ENCODE measurements around the gene LHFPL2.
"Not testable (repeated sequence)": the region's sequence is repeated elsewhere in the genome, so short reads cannot be mapped to it uniquely, and the experiment has no call there.

The LHFPL2 gene

DNA sequence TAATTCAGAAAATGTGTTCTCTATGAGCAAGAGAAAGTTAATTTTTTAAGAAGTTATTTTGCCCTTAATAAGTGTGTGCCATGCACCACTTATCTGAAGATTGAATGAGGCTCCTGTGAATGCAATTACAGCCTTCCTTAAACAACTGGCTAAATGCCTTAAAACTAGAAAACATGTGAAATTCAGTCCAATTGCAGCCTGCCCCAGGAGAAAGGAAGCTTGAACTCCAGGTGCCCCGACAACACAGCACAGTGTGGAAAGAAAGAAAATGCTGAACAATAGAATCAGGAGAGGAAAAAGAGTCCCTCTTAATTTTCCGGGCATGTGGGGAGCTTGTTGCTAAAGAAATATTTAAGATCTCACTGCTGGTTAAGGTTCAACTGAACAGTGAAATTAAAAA, 8.8 kb downstream of the LHFPL2 start:
- DNase-seq, result no peak

DNA sequence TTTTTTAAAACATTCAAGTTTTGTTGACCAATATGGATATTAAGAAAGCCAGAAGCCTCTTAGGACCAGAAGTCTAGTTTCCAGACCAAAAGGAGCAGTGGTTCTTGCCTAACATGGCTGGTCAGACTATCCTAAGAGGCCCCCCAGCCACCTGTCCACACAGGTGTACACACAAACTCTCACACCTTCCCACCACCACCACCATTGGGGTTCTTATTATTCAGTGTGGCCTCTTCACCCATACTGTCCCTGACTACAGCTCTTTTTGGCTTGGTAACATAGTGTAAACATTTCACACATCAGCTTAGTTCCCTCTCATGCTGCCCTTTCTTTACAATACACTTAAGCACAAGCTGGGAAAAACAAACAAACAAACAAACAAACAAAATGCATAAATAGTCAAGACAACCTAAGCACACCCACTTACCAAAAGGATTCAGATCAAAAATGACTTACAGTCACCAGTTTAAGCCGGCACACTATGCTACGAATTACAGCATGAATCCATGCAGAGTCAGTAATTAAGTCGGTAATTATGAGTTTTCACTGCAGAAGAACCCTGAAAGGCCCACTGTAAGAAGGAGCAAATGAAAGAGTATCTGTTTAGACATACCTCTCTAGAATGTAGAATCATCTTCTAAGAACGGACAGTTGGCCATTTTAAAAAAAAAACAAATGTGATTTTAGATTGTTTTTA, 9.5 kb downstream of the LHFPL2 start:
- DNase-seq, result no peak

DNA sequence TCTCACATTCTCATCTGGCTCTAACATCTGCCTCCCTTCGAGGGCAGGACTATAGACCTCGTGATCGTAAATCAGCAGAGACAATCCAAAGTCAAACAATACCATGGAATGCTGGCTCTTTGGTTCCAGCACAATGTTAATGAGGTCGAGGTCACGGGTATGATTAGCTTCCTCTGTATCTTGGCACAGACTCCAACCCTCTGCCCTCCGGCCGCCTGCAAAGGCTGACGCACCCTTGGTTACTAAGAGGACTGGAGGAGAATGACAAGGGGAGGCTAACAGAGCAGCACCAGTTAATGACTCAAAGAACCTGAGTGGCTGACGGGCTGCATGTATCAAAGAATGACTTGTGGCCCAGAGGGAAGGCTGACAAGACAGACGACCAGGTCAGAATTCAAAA, 10.1 kb downstream of the LHFPL2 start:
- DNase-seq, result no peak

DNA sequence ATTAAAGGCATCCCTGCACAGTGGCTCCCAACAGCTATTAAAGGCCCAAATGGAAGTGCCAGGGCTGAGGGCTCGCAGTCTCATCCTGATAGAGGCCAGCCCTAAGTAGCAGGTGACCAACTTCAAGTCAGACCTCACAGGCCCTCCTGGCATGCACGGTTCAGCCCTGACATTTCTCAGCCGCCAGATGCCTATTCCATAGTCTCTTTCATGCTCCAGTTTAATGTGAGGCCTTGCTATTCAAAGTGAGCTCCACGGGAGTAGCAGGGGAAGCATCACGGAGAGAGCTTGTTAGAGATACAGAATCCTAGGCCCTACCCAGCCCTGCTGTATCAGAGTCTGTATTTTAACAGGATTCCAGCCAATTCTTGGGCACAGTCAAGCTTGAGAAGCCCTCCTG, 11.1 kb downstream of the LHFPL2 start:
- no peak for DNase-seq

DNA sequence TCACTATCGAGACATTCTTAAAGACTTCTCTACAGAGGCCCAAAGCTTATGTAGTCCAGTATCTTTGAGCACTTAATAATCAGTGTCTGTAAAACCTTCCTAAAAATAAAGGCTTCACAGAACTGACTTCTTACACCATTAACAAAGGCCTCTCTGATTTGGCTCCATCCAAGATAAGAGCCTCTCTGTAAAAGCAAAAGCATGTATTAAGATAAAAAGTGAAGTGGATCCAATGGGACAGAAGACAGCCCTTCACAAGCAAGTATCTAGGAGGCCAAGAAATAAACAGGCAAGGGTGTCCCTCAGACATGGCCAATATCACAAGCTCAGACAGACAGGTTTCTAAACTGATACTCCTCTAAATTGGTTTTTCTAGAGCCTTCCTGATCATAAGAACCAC, 11.9 kb downstream of the LHFPL2 start:
- DNase-seq, result no peak

DNA sequence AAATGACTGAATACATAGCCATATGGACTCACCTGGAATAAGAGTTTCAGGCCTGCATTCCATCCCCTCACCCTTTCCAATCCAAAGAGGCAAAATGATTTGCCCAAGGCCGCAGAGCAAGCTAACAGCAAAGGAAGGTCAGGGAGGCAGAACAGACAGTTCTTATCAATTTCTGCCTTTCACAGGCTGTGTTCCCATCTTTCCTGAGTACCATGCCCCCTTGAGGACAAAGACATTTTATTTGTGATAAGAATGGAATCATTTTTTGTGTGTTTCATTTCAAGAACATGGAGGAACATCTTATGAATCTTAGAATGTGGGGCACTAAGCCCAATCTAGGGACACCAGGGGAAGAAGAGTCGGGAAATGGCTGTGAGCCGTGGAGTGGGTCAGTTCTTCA, 13.9 kb downstream of the LHFPL2 start:
- no peak for DNase-seq

DNA sequence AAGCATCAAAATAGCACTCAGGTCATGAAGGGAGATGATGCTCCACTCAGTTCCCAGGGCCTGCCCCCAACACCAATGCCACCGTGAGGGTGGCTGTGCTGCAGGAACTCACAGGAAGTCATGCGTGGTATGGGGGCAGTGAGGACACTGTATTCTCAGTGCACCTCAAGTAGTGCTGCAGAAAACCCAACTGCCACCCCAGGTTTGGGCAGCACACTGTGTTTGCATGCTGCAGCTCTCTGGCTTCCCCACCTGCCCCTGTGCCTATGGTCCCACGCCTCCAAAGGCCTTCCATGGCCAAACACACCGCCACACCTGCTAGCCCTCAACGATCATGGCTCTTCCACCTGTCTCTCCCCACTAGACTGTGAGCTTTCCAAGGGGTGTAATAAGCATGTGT, 14.3 kb downstream of the LHFPL2 start:
- DNase-seq, result no peak

DNA sequence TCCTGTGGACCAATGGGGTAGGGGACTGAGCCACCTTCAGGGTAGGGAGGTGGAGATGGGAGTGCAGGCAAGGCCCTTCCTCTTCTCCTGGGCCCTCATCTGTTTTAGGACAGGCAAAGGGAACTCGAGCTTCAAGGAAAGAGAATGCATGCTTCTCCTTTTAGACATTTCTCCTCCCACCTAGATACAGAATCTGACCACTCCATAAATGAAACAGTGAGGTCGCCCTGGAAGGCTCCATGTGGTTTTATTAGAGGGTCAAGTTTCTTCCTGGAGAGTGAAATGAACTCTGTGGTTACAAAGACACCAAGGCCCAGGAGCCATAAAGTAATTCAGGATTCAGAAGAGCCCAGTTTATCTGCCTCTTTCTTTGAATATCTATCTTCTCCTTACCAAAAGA, 14.9 kb downstream of the LHFPL2 start:
- no peak for DNase-seq

DNA sequence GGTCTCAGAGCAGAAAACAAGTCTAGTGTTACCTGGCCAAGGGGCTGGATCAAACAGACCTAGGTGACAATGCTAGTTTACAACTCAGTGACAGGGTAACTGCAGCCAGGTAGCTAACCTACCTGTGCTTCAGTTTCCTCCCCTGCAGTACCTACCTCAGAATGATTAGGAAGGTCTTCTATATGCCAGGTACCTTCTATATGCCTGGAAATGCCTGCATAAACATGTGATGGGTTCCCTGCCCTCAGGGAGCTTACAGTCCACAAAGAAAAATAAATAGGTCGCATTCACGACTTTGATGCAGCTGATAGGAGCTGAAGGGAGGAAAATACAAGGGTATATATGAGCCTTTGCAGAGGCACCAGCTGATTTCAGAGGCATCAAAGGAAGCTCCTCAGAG, 16.1 kb downstream of the LHFPL2 start:
- no peak for DNase-seq

DNA sequence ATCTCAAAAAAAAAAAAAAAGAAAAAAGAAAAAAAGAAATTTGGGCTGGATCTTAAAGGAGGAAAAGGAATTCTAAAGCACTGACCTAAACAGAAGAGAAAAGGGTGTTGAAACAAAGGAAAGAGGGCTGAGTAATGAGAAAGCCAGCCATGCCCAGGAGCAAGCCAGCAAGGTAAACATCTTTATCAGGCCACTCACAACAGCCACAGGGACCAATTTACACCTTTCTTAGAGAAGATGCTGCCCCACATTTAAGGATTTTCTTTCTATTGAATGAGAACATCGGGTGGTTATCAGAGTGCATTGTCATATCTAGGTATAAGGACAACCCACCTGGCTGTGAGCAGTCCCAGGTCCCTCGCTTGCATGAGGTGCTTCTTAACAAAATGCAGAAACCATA, 16.6 kb downstream of the LHFPL2 start:
- DNase-seq, result no peak

DNA sequence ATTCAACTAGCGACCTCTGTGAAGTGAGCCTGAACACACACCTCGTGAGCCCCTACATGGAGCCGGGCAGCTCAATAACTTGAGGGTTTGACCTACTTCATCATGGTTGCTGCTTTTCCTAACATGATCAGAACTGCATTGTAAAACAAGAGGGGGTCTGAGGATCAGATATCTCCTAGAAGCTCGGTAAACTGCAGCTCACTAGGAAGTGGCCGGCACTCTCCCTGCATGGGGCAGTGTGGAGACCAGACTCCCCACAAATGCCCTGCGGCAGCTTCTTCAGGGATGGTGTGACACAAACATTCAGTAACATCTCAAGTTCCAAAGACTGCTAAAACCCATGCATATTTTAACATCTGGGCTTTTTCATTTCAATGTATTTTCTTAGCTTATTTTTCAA, 18.5 kb downstream of the LHFPL2 start:
- no peak for DNase-seq

DNA sequence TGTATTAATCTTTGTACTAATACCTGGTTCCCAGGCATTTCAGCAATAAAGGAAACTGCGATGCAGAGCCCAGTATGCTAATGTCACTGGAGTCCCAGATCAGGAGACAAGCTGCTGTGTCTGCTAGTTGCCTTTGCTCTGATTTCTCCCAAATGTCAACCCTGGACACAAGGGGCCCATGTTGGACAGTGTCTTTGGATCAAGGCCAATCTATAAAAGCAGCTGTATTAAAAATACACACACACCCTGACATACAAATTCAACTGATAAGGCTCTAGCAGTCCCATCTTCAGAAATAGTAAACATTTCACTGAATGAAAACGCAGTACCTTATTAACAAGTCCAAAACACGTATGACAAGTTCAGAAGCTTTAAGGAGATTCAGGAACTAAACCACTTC, 18.9 kb downstream of the LHFPL2 start:
- DNase-seq, result no peak

DNA sequence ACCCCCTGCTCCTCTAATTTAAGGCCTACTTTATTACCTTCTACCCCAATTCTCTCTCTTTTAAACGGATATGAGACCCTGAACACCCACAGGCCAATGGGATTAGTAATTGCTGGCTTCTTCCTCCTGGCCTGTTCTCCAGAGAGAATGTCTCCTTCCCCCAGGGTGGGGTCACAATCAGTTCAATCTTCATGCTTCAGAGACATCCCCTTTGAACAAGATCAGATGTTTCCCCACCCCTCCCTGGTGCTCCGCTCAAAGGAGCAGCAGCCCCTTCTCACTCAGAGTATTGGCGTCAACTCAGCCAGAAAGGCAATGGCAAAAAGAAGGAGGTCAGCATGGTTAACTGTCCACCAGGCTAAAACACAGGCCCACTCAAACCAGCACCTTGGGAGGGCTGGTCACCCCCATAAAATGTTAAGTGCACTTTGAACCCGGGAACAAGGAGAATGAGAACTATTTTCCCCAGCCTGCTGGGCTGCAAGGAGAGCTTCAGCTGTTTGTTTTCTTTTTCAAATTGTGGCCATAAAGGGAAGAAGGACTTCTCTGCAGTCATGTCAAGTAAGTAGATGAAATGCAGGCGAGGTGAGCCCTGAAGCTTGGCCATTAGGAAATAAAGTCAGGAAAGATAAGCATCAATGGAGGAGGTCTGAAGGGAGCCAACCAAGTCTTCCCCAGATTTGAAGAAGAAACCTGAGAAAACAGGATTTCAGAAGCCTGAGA, 20.1 kb downstream of the LHFPL2 start:
- no peak for DNase-seq

DNA sequence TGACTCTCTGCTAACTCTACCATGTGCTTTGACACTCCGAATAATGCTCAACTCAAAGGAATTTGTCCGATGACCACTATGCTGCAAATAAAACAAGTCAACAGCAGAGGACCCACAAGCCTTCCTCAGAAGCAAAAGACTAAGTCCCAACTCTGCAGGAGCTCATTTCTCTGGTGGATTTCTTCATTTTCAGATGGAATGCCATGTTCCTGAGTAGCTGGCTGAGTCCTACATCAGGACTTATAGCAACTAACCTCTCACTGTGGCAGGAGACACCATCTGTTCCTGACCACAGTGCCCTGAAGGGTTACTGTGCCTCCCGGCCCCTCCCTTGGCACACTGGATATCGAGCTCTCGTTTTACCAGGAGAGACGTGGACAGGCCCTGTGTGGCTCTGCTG, 20.8 kb downstream of the LHFPL2 start:
- DNase-seq, result no peak

DNA sequence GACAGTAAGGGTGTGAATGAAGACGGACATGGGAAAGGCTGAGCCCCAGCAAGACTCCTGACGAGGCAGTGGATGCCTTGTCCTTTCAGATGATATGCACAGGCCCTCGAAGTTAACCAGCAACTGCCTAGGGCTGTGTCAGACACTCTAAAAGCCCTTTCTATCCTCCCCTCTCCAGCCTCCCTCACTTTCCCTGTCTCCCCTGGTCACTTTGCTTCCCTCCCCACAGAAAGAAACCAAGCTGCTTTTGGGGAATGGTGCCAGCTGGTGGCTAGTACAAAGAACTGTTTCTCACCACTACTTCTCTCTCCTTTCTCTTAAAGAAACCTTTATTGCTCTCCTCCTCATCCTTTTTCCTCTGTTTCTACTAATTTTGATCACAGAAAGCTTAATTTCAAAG, 21.4 kb downstream of the LHFPL2 start:
- DNase-seq, result no peak

DNA sequence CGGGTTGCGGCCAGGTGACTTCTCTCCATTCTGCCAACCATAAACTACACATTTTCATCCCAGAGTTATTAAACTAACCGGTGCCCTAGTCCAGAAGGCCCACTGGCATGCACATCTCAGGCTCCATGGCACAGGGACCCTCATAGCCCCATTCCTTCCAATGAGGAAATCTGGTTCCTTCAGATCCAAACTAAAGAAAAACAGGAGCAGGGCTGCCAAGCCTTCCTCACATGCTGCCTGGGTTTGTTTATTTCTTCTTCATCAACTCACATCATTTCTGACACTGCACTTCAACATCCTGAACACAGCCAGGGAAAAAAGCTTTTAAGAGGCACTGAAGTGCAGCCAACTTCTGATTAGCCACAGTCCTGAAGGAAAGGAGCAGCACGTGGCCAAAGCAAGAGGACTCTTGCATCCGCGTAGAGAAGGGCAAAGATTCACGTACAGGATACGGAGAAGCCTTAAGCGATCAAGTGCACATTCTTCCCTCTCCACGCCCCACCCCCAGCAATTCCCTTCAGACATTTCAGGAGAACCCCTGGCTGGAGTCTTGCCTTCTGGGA, 22.5 kb downstream of the LHFPL2 start:
- DNase-seq, result no peak

DNA sequence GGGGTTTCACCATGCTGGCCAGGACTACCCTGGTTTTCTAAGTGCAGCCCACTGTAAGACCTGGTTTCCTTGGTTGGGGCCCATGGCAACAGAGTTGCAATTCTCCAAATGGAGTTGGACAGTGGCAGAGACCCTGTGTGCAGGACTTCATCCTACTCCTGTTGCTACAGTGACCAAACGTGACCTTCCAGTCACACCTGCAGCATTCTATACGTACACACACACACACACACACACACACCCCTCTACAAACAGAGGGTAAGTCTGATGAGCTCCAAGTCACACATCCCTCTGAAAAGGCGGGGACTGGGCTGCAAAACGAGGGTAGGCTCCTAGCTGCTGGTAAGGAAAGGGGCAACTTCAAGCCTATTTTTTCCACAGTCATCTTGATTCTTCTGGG, 23.6 kb downstream of the LHFPL2 start:
- no peak for DNase-seq

DNA sequence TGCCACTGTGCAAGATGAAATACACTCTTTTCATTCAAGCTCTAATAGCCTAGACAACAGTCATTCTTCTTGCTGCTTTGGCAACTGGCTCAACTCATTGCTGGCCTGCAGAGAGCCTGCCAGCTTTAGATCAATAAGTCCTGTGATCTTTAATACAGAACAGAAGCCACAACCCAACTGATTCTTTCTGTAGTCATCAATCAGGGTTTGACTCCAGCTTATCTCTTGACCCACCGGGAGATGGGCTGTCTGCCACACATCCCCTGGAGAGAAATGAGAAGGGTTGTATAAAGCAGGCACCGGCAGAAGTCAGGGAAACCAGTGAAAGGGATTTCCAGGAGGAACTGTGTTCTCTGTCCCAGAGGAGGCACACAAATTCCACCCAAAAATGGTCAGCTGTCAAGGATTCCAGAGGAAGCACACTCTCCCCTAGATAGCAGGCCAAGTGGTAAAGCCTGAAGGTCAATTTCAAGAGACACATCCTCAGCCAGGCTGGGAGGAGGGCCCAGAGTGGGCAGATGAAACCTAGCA, 24.5 kb downstream of the LHFPL2 start:
- no peak for DNase-seq

DNA sequence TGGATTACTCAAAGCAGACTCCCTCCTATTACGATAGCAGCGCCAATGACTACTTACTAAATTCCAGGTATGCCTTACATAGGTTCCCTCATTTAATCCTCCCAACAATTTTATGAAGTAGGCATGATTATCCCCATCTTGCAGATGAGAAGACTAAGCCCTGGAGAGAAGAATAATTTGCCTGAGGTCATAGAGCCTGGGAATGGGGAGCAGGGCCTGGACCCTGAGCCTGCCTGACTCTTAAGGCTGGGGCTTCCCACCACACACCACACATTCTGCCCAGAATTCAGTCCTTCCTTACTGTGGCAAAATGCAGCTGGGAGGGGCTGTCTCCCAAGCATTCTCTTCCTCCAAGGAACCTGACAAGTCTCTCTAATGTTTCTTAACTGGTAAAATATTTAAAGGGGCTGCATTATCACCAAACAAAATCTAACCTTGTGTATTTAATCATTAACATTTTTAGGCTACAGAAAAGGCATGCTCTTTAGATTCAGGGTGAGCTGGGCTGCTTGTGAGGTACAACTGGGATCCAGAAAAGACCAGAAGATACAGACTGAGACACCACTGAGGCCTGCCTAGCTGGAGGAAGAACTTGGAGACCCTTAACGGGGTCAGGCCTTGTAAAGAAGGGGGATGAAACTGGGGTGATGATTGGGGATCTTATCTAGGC, 26.1 kb downstream of the LHFPL2 start:
- no peak for DNase-seq

DNA sequence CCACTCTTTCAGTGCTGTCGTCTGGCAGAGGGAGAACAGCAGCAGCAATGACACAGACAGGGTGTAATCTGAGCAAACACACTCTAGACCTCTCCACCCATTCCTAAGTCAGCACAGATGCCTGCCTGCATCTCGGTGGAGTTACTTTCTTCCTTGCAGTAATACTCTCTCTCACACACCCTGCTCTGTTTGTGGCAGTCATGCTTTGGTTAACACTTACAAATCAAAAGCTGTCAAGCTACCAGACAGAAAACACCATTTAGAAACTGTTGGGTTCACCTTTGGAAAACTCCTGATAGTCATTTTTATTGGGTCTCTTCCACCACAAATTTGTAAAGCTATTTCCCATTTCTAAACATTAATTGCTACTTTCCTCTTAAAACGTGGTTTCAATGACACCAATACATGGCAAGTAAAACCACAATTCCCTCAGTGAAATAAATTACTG, 27.3 kb downstream of the LHFPL2 start:
- DNase-seq, result no peak

DNA sequence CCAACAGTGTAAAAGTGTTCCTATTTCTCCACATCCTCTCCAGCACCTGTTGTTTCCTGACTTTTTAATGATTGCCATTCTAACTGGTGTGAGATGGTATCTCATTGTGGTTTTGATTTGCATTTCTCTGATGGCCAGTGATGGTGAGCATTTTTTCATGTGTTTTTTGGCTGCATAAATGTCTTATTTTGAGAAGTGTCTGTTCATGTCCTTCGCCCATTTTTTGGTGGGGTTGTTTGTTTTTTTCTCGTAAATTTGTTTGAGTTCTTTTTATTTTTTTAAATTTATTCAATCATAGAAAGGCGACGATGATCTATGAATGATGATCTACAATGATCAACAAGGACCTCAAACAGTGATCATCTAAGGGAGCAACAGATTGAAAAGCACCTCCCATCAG, 28.5 kb downstream of the LHFPL2 start:
- DNase-seq, result not testable (repeated sequence)

DNA sequence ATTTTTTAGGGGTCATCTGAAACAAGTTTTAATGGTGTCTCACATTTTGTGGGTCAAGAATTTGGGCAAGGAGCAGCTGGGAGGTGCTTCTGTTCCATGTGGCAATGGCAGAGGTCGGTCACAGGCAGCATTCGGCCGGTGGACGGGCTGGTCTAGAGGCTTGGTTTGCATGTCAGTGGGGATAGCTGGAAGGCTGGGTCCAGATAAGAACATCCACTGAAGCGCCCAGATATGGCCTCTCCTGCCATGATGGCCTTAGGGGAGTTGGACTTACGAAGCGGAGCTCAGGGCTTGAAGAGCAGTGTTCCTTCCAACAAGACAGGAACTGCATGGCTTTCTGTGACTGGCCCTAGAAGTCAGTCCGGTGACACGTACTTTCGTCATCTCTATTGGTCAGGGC, 30.3 kb downstream of the LHFPL2 start:
- no peak for DNase-seq

DNA sequence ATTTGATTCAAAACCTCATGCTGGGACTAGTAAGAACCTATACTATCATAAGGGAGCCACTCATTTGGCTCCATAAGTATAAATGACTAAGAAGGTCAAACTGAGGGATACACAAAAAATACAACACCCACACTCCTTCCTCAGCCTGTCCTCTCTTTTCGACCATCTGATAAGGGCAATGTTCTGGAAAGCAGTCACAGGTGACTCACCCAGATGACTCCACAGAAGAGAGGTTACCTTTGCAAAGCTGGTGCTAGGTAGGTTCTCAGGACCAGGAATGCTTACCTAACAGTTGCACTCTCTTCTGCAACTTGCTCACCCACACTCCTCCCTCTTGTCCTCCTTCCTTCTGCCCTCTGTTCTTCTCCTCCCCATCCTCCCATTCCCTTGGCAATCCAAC, 32.9 kb downstream of the LHFPL2 start:
- DNase-seq, result no peak

DNA sequence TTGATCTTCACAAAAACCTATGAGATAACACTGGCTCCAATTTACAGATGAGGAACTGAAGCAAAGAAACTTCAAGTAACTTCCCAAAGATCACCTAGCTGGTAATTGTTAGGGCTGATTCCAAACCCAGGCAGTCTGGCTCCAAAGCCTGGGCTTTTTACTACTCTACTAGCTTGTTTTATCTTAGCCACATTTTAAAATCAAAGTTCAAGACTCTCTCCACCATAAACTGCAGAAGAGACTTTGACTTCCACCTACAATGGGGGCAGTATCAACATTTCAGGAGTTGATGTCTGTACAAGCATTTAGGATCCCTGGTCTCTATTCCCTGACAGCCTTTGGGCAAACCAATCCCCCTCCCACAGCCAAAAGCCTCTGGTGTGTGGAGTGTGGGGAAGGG, 33.8 kb downstream of the LHFPL2 start:
- DNase-seq, result no peak

Data from T-helper 2 cell (primary cell).